Measurements from ENCODE around the gene HMG20A. TPM values are rescaled to one million over a fixed set of nuclear protein-coding genes. Genes with fewer than 3 reads are reported as not detected.

The HMG20A gene
- total and polyA plus RNA-seq, 10 donors = 17.9 to 107 (median 77.2) TPM

GRCh38 chr15:77393471-77393840 lies 27.2 kb upstream of the HMG20A start:
- no peak for TF ChIP-seq POLR2A (IDR thresholded peaks at IDR 0.05)
- TF ChIP-seq POLR2AphosphoS5 (IDR thresholded peaks at IDR 0.05) = no peak
- no peak for TF ChIP-seq CTCF (IDR thresholded peaks at IDR 0.05 in 8 of 11, conservative IDR thresholded peaks at IDR 0.05 in 3 of 11)
- no peaks in the 10 kb centered on the region for H3K27me3 ChIP-seq (replicated peaks in 1 of 7)
- H3K36me3 ChIP-seq = peaks cover 0 to 16% (median 0%) of the 10 kb centered on the region in 6 donors
- DNase-seq = no peak
- intact Hi-C loops (cut with DNase I; ENCODE audit: low total_unique reads) = no loop called here
- H3K27ac ChIP-seq = no peak overlapping the region
- peaks cover 9 to 45% (median 18%) of the 10 kb centered on the region in 6 donors for H3K4me1 ChIP-seq
- H3K4me3 ChIP-seq = no peak overlapping the region
- H3K9me3 ChIP-seq = peaks cover under 1 to 45% (median 42%) of the 10 kb centered on the region in 8 donors

GRCh38 chr15:77395013-77395774 lies 25.5 kb upstream of the HMG20A start:
- Histone ChIP-seq H3K9me3 (peaks cover 6 to 63% (median 60%) of the 10 kb centered on the region in 8 donors), H3K4me1 (peaks cover 6 to 34% (median 12%) of the 10 kb centered on the region in 6 donors), H3K27ac (no peak overlapping the region), H3K27me3 (replicated peaks in 1 of 7) (no peaks in the 10 kb centered on the region), H3K4me3 (no peak overlapping the region), H3K36me3 (peaks cover 0 to 16% (median 0%) of the 10 kb centered on the region in 6 donors)
- WGBS, 5 donors = 95 to 100% (median 95%) methylated on average over 3 of the region's 3 CpGs
- DNase-seq = no peak
- TF ChIP-seq POLR2A (IDR thresholded peaks at IDR 0.05) (no peak), POLR2AphosphoS5 (IDR thresholded peaks at IDR 0.05) (no peak), CTCF (IDR thresholded peaks at IDR 0.05 in 8 of 11, conservative IDR thresholded peaks at IDR 0.05 in 3 of 11) (no peak)
- intact Hi-C loops (cut with DNase I; ENCODE audit: low total_unique reads) = no loop called here

GRCh38 chr15:77396692-77397091 lies 24.0 kb upstream of the HMG20A start:
- TF ChIP-seq POLR2A (IDR thresholded peaks at IDR 0.05) (no peak), CTCF (IDR thresholded peaks at IDR 0.05 in 8 of 11, conservative IDR thresholded peaks at IDR 0.05 in 3 of 11) (no peak), POLR2AphosphoS5 (IDR thresholded peaks at IDR 0.05) (no peak)
- intact Hi-C loops (cut with DNase I; ENCODE audit: low total_unique reads) = no loop called here
- H3K4me1 ChIP-seq = peaks cover 0 to 21% (median 7%) of the 10 kb centered on the region in 6 donors
- H3K9me3 ChIP-seq = peaks cover 6 to 68% (median 63%) of the 10 kb centered on the region in 8 donors
- DNase-seq = no peak
- H3K27ac ChIP-seq = no peak overlapping the region
- 86 to 100% (median 96%) methylated on average over 1 of the region's 1 CpG for WGBS, 5 donors
- H3K36me3 ChIP-seq = peaks cover 0 to 16% (median 0%) of the 10 kb centered on the region in 6 donors
- H3K27me3 ChIP-seq (replicated peaks in 1 of 7) = no peaks in the 10 kb centered on the region
- no peak overlapping the region for H3K4me3 ChIP-seq

GRCh38 chr15:77398927-77399326 lies 21.8 kb upstream of the HMG20A start:
- no peak for DNase-seq

More at GRCh38 chr15:77398927-77399326, 21.8 kb upstream of the HMG20A start:
- Histone ChIP-seq H3K9me3 (peaks cover 6 to 68% (median 63%) of the 10 kb centered on the region in 8 donors), H3K4me1 (peaks cover 0 to 18% (median 5%) of the 10 kb centered on the region in 6 donors), H3K4me3 (no peak overlapping the region), H3K36me3 (peaks cover 0 to 8% (median 0%) of the 10 kb centered on the region in 6 donors), H3K27ac (no peak overlapping the region), H3K27me3 (replicated peaks in 1 of 7) (no peaks in the 10 kb centered on the region)
- 93 to 100% (median 96%) methylated on average over 1 of the region's 1 CpG for WGBS, 5 donors
- intact Hi-C loops (cut with DNase I; ENCODE audit: low total_unique reads) = no loop called here
- TF ChIP-seq POLR2AphosphoS5 (IDR thresholded peaks at IDR 0.05) (no peak), CTCF (IDR thresholded peaks at IDR 0.05 in 8 of 11, conservative IDR thresholded peaks at IDR 0.05 in 3 of 11) (no peak), POLR2A (IDR thresholded peaks at IDR 0.05) (no peak)
